T-helper 2 cell (primary cell): ENCODE results near the gene LY6G6D.
"Not testable (repeated sequence)": the region's sequence is repeated elsewhere in the genome, so short reads cannot be mapped to it uniquely, and the experiment has no call there.

Experiments used
- DNase-seq, 5 experiments: peaks; one replicate each; pipeline versions ENCODE4 v3.0.0 to v3.0.0-alpha.2; 2012 to 2022

The LY6G6D gene

GRCh38 chr6:31692353-31692752 is 22.8 kb upstream of the LY6G6D start:
- no peak for DNase-seq

- DNase-seq, result no peak
Observed at GRCh38 chr6:31692886-31693285, 22.3 kb upstream of the LY6G6D start.

GRCh38 chr6:31693535-31693934 is 21.6 kb upstream of the LY6G6D start:
- DNase-seq, result no peak

- peak in 1 of 5 experiments; percentile 49 for DNase-seq
Observed at GRCh38 chr6:31697555-31697954, 17.6 kb upstream of the LY6G6D start.

- no peak for DNase-seq
Observed at GRCh38 chr6:31700740-31701401, 14.3 kb upstream of the LY6G6D start.

- DNase-seq, result no peak
Observed at GRCh38 chr6:31701666-31702404, 13.3 kb upstream of the LY6G6D start.

GRCh38 chr6:31702405-31702818 is 12.7 kb upstream of the LY6G6D start:
- peak in 2 of 5 experiments; percentile 6 to 42 for DNase-seq

- DNase-seq, result peak; percentile 90 to 99 (median 95)
Observed at GRCh38 chr6:31702819-31703716, 12.1 kb upstream of the LY6G6D start, which contains the start of gene ABHD16A. TSS of gene ABHD16A (minus strand) at chr6:31703324. CDS start at chr6:31703281, 43 bp downstream.

- no peak for DNase-seq
Observed at GRCh38 chr6:31705931-31706330, 9.2 kb upstream of the LY6G6D start.

GRCh38 chr6:31706599-31706998 is 8.5 kb upstream of the LY6G6D start, which contains the start of gene LY6G6F:
TSS of gene LY6G6F (plus strand) at chr6:31706866. CDS start at chr6:31706907, 41 bp downstream.
- DNase-seq, result no peak

- no peak for DNase-seq
Observed at GRCh38 chr6:31707701-31708100, 7.4 kb upstream of the LY6G6D start.

GRCh38 chr6:31708224-31708623 is 6.9 kb upstream of the LY6G6D start:
- DNase-seq, result no peak

GRCh38 chr6:31709157-31709556 is 6.0 kb upstream of the LY6G6D start:
- DNase-seq, result not testable (repeated sequence)

GRCh38 chr6:31710523-31711219 is 4.5 kb upstream of the LY6G6D start:
- no peak for DNase-seq

- no peak for DNase-seq
Observed at GRCh38 chr6:31711233-31711632, 3.9 kb upstream of the LY6G6D start.

GRCh38 chr6:31712296-31712695 is 2.9 kb upstream of the LY6G6D start:
- DNase-seq, result peak in 1 of 5 experiments; percentile 63

- no peak for DNase-seq
Observed at GRCh38 chr6:31713465-31713864, 1.7 kb upstream of the LY6G6D start.

- no peak for DNase-seq
Observed at GRCh38 chr6:31713991-31714684, 1.0 kb upstream of the LY6G6D start.

- DNase-seq, result no peak
Observed at GRCh38 chr6:31717499-31718222, 2.5 kb downstream of the LY6G6D start.

- no peak for DNase-seq
Observed at GRCh38 chr6:31718265-31718664, 3.1 kb downstream of the LY6G6D start.

- no peak for DNase-seq
Observed at GRCh38 chr6:31719001-31719400, 3.9 kb downstream of the LY6G6D start.
